GM21737 (cell line): ENCODE results near the gene DIS3L2.
"Not testable (repeated sequence)": the region's sequence is repeated elsewhere in the genome, so short reads cannot be mapped to it uniquely, and the experiment has no call there.

ENCODE experiments used
- ATAC-seq: cut with Tn5 transposase; IDR thresholded peaks from one replicate; pipeline ENCODE4 v1.9.1; 2021; ENCODE audit warnings: mild to moderate bottlenecking, moderate library complexity; ENCODE audit not compliant: unreplicated experiment

The DIS3L2 gene

DNA sequence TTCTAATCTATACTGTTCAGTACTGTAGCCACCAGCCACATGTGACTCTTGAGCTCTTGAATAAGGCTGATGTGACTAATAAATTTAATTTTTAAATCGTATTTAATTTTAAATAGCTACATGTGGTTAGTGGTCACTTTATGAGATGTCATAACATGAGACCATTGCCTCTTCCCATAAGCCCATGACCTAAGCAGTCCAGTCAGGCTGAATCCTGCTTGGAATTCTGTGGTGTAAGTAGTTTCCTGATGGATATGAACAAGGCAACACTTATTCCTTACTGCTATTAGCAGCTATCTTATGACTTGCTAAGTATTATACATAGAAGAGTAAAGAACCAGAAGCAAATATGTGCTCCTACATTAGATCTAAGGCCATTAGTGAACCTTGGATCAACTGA, 150.0 kb downstream of the DIS3L2 start:
- ATAC-seq = no peak

DNA sequence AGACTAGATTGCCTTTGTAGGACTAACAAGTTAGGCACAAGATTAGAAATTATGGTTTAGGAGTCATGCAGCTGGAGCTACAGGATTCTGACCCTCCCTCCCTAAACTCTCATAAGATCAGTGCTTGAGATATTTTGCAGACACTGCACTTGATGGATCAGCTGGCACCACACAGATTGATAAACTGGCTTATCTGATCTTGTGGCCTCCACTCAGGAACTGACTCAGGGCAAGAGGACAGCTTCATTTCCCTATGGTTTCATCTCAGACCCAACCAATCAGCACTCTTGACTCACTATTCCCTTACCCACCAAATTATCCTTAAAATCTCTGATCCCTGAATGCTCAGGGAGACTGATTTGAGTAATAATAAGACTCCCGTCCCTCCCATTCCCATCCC, 152.3 kb downstream of the DIS3L2 start:
- no peak for ATAC-seq

DNA sequence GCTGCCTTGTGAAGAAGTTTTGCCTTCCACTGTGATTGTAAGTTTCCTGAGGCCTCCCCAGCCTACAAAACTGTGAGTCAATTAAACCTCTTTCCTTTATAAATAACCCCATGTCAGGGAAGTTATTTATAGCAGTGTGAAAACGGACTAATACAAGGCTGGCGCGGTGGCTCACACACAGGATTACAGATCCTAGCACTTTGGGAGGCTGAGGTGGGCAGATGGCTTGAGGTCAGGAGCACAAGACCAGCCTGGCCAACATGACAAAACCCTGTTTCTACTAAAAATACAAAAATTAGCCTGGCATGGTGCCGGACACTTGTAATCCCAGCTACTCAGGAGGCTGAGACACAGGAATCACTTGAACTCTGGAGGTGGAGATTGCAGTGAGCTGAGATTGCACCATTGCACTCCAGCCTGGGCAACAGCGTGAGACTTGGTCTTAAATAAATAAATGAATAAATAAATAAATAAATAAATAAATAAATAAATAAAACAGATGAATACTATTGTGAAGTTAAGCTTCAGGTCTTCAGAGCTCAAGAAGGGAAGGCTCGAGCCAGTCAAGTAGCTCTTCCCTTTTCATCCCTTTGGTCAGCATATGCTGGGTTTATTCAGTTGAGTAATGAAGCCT, 154.3 kb downstream of the DIS3L2 start:
- ATAC-seq = not testable (repeated sequence)

DNA sequence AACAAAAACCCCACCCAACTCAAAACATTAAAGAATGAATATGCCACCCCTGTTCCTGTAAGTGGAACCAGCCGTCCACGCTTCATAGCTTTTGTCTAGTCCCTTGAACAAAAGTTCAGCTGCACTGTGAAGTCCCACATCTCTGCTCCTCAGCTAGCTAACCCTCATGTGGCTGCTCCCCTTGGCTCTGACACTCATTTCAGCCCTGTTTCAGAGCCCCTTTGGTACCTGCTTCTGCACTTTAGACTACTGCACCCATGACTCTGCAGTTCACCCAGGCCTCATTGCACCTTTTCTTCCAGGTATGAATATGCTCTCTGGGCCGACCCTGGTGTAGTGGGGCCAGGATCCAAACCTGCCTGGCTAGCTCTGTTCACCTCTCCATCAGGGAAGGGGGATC, 155.3 kb downstream of the DIS3L2 start:
- no peak for ATAC-seq

DNA sequence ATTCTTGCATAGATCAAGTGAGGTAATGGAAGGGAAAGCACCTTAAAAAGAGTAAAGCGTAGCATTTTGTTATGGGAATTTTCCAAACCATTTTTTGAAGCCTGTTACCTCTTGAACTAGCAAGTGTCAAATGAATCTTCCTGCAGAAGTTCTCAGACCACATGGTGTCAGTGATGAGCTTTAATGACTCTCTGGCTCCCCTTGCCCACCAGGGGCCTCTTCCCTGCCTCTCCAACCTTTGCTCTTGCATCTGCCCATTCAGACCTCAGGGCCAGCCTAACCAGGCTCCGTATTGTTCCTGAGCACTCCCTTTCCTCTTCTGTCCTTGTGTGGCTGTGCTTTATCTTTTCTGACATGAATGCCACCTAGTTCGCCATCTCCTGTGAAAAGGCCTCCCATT, 155.9 kb downstream of the DIS3L2 start:
- no peak for ATAC-seq

DNA sequence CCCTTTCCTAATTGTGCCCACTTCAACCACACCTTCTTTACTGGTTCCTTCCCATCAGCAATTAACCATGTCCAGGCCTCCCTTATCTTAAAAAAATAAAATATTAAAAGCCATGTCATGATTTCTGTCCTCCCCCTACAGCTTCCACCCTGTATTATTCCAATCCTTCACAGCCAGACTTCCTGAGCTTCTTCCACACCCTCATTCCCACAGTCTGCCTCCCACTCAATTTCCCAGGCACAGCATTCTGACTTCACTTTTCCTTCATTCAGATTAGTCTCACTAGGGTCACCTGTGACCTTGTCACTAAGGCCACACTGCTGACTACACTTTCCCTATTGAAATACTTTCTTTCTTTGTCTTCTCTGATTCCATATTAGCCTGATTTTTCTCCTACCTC, 159.4 kb downstream of the DIS3L2 start:
- ATAC-seq = no peak

DNA sequence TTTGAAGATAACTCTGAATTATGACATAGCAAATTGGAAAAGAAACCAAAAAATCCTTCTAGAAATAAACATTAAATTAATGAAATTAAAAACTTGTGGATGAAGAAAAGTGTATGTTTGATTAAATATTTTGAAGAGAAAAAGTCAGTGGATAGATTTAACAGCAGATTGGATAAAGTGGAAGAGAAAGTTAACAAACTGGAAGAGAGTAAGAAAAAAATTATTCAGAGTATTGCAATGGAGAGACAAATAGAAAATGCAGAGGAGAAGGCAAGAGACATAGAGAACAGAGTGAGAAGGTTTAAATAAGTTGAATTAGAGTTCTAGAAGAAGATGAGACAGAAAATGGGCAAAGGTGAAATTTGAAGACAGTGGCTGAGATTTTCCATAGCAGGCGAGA, 162.8 kb downstream of the DIS3L2 start:
- no peak for ATAC-seq

DNA sequence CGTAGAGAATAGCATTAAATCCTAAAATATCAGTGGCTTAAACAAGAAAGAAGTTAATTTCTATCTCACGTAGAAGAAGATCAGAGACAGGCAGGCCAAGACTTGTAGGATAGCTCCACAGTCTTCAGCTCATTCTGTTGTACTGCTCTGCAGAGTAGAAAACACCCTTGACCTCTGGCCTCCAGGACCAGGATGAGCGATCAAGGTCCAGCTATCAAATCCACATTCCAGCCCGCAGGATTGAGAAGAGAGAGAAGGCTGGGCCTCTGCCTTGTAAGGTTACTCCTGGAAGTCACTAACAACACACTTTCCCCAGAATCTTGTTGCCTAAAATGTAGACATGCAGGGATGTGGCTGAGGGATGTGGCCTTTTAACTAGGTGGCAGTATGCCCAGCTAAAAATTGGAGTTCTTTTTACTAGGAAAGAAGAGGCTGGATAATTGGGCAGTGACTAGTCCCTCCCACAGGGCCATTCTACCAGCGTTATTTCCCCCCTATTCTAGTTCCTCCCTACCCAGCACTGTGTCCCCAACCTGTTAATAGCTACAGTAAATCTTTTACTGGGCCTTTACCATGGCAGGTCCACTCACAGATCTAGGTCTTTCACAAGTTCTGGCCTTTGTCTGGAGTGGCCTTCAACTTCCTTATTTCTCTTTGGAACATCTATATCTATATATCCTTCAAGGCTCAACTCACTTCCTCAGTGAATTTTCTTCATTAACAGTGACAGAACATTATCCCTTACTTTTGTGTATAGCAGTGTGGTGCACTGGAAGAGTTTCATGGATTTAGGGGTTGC, 165.0 kb downstream of the DIS3L2 start:
- ATAC-seq = no peak

DNA sequence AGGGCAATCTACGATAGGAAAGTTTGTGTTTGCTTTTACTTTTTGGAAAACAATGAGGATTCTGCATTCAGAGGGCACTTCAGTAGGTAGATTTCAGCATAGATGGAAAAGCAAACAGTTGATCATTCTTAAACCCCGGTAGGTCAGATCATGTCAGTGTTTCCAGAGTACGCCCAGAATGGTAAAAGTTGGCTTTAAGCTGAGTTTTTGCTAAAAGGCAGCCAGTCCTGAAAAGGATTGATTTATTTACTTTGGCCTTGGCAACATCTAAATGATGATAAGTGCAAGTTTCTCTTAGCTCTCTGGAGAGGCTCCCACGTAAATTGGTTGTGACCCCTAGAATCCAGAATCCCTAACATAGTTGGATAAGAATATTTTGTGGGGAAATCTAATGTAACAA, 168.0 kb downstream of the DIS3L2 start:
- ATAC-seq = no peak

DNA sequence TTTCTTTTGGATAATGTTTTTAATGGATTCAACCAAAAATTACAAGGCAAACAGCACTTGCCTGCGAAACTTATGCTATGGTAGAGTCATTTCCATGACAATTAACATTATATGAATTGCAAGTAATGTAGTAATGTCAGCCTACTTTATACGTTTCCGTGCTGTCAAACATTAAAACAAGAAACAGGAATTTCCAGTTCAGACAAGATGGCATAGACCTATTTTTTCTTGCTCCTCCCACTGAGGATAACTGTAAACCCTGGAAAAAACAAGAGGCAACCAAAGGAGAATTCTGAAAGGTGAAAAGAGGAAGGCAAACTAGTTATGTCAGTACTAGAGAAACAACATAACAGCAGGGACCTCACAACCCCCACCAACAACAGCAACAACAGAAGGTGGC, 170.7 kb downstream of the DIS3L2 start:
- ATAC-seq = no peak

DNA sequence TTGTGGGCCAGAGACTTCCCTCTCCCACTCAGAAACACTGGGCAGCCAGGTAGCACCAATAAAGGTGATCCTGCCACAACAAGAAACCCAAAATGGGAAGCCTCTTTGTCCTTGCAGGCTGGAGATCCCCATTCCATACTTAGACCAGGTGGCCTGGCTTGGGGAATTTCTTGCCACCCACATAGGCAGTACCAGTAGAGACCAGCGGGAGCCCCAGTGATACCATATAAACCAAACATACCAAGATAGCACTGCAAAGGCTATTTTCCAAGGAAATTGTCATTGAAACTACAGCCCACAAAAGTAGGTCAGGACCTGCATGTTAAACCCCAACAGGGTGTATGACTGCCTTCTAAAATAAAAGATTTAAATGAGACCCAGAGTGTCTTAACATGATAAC, 171.6 kb downstream of the DIS3L2 start:
- no peak for ATAC-seq

DNA sequence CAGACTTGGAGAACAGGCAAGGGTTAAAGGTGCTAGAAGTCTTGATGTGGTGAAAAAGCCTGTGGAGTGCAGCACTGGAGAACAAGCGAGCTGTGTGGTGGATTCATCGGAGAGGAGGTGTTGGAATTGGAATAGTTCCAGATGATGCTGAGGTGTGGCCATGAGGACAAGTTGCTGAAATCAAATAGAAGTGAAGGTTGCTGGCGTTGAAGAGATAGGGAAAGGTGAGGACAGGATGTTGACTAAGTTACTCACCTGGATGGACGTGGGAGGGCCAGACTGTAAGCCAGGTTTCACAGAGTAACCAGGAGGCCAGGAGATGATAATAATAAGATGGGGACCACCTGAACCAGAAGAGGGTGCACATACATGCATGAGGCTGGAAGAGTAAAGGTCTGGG, 173.4 kb downstream of the DIS3L2 start:
- ATAC-seq = no peak

DNA sequence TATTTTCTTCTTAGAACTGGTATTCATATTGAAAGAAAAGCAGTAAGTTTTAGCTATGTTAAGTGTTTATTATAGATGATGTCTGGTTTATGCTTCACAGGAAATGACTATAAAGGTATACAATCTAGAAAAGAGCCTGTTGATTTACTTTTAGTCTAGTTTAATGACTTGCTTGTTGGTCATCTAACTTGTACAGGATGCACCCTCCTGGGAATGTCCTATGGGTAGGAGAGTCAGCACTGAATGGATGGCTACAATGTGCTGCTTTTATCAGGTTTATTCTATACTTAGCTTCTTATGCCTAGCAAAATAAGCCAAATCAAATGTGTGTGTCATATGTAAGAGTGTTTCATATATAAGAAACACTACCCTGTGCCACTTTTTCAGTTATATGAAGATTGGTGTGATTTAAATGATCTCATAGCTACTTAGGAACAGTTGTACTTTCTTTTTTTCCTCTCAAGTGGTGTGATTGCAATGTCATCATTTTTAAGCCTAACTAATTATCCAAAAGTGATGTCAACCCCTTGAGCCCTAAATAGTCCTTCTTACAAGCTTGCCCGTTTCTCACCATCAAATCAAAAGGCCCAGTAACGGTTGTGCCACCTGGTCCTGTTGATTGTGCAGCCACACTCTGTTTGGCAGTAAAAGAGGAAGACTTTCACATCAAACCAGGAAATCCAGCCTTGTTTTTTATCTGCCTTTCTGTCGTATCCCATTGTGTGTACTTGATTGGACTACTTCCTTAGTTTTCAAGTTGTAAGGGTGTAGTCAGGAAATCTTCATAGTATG, 176.0 kb downstream of the DIS3L2 start:
- ATAC-seq = no peak

DNA sequence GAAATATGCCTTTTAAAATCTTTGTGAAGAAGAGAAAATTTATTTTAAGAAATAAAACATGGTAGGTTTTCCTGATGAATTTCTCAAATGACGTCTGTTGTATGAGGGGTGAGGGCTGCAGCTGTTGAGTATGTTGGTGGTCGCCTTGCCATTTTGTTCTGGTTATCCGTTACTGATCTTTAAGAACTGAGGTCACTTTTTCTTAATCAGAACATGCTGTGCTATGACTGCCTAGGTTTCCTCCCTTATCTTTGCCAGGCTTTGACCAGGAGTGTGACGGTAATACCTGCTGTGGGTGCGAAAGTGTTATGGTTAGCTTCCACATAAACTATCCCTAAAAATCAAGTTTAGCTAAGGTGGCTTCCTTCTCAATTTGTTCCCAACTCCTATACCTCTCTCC, 176.9 kb downstream of the DIS3L2 start:
- ATAC-seq = no peak

DNA sequence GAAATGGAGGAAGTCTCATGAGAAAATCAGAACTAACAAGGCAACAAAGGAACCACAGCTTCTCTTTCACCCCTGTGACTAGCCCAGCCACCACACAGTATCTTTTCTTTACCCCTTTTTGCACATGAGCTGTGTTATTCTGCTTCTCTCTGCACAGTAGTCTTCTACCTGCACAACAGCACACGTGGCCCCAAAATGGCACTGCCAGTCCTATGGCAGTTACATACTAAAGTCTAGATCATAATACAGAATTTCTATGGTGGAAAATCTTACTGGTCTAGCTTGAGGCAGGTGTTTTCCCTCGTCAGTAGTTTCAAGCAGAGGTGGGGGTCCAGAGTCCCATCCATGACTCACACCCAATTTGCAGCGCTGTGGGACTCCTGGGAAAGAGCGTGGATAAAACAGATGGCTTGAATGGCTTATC, 177.7 kb downstream of the DIS3L2 start:
- no peak for ATAC-seq

DNA sequence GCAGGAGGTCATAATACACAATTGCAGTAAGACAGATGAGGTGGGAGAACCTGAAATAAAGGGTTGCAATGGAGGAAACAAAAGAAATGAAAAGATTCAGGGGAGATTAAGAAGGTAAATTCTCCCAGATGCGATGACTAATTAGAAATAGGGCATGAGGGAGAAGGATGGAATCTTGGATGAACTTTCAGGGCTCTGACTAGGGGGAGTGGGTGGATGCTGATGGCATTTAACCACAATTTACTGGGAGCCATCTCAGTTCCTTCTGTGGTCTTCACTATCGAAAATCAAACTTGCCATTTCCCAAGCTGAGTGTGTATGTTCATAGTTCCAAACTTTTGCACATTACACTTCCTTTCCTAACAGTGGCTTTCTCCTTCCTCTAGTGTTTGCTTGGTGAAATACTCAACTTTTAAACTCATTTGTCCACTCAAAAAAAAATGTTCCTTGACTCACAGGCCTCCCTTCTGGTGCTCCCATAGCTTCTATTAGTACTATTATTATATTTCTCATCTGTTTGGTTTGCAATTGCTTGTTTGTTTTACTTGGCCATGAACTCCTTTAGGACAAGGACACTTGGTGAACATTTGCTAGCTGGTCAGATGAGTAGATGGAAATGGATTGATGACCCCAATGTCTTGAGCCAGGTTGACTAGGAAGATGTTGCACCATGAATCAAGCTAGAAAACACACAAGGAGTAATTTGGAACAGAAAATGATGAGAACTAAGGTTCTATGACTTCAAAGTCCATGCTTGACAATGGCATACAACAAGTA, 178.5 kb downstream of the DIS3L2 start:
- ATAC-seq = no peak

DNA sequence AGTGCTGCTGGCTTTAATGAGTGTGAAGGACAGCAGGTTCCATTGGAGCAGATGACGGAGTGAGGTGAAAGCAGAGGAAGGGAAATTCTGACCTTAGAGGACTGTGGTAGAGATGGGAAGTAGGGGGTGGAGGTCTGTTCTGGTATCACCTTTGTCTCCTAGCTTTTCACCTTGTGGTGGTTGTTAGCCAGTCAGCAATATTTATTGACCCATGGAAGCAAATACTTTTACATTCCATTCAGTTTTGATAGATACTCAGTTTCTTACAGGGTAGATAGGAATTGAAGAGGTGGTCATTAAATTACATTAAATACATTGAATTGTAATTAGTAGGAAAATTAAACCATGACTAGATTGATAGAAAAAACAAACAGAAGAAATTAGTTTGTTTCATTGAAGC, 180.1 kb downstream of the DIS3L2 start:
- no peak for ATAC-seq

DNA sequence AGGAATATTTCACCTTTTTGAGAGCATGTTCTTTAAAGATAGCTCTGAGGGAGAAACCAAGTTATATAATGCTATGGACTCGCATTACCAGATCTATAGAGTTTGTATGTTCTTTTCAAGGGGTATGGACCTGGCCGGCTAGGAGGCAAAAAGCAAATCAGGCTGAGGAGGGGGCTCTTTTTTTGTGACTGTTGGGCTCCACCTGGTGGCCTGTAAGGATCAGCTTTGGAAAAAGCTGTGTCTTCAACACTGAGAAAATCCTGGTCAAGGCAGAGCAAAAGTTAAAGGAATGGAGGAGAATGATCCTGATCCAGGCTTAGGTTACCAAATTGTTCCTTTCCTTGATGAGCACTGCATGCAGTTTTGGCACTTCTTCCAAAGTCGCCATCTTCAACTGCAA, 180.5 kb downstream of the DIS3L2 start:
- no peak for ATAC-seq

DNA sequence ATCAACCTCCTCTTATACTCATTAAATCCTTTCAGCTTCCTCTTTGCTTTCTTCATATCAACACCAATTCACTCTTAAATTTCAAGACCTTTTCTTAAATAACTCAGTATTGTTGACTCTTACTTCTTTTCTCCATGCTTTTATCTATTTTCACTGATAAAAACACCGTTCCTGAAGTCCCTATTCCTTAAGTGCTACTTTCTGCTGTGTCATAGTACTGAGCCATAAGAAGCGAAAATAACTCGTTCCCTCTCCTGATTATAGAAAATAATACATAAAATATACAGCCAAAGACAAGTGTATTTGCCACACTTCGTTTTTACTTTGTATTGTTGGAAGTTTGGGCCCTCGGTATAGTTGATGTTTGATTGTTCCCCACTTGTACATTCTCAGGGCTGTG, 181.0 kb downstream of the DIS3L2 start:
- no peak for ATAC-seq

DNA sequence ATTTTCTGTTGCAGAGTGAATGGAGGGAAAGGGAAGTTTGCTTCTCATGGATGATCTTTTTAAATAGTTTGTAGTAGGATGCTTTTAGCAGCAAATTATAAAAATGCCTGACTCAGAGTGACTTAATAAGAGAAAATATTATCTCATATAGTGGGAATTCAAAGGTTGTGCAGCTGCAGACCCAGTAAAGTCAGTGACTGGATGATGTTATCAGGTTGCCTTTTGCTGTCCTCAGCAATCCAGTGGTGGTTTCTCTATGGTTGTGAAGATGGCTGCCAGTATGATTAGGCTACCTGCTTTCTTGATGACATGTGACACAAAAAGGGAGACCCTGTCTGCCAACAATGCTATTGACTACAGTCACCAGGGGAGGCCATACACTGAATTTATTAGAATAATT, 184.8 kb downstream of the DIS3L2 start:
- ATAC-seq = no peak

DNA sequence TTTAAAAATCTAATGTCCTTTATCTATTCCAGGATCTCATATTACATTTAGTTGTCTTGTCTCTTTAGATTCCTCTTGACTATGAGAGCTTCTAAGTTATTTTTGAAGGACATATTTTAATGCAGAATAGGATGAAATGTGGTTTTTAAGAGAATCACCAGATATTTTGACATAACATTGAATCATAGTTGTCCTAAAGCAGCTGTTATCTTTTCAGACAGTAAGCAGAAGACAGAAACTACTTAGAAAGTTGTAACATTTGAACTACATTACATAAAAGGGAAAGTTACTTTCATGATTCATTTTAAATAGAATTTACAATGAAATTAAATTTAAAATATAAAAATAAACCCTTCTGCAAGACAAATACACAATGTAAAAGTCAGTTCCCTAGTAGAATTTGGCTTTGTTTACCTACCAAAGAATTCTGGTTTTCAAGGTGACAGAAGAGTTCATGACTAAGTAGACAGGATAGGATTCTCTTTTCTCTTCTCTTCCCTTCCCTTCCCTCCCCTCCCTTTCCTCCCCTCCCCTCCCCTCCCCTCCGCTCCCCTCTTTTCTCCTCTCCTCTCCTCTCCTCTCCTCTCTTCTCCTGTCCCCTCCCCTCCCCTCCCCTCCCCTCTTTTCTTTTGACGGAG, 186.0 kb downstream of the DIS3L2 start:
- no peak for ATAC-seq
